ENCODE measurements around the gene KCNH1.

KCNH1 gene

GRCh38 chr1:210815641-210816550 is 318.1 kb downstream of the KCNH1 start:
- DNase-seq (ENCODE audit: low read depth, low spot score): no peak

- DNase-seq (ENCODE audit: low read depth, low spot score): no peak
These were observed 319.4 kb downstream of the KCNH1 start for GRCh38 chr1:210814382-210815123.

- DNase-seq (ENCODE audit: low read depth, low spot score): no peak
These were observed 332.4 kb downstream of the KCNH1 start for GRCh38 chr1:210801501-210801900.

GRCh38 chr1:210800756-210801155 is 333.2 kb downstream of the KCNH1 start:
- DNase-seq (ENCODE audit: low read depth, low spot score): no peak

DNA sequence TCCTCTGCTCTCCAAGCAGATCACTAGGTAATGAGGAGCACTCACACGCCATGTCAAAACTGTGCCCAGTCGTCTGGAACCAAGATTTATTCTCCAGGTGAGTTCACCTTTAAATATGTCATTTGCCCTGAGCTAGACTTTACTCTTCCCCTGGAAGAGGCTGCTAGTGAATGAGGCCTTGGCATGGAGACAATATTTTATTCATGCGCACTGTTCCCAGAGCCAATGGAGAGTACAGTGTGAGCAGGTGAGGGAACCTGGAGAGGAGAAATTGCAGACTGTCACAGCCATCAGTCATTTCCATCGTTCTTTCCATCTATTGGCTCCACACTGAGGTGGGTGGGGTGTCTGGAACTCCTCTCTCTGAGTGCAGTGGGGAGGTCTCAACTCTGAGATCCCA is 333.6 kb downstream of the KCNH1 start:
- DNase-seq (ENCODE audit: low read depth, low spot score): no peak

GRCh38 chr1:210797422-210797821 is 336.5 kb downstream of the KCNH1 start:
- no peak for DNase-seq (ENCODE audit: low read depth, low spot score)

DNA sequence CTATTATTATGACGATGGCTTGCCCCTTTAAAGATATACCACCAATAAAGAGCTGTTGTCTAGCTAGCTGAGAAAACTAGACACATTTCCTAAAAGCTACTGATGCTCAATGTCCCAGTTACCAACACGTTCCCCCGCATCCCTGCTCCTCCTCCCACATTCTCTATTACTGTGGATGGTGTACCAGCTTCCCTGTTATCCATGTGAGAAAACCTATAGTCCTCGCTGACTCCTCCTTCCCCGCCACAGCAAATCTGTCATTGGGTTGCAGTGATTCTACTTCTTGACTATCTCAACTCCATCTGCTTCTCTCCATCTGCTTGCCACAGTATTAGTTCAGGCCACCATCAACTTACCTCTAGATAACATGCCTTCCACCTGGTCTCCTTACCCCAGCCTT is 337.5 kb downstream of the KCNH1 start:
- DNase-seq (ENCODE audit: low read depth, low spot score): no peak

DNA sequence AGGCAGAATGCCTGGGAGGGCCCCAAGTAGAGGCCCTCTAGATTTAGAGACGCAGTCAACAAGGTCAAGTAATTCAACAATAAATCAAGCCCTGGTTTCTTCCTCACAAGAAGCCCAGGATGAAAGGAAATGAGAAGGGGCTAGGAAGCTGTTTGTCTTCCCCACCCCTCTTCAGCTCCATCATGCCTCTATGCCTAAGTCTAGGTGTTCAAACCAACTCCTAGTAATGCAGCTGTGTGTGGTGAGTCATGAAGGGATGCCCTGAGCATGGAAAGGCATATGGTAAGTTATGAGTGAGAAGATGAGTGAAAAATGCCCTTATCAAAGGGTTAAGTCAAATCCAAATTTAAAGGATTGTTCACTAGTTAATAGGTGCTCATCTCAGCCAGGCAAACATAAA is 339.5 kb downstream of the KCNH1 start:
- no peak for DNase-seq (ENCODE audit: low read depth, low spot score)

DNA sequence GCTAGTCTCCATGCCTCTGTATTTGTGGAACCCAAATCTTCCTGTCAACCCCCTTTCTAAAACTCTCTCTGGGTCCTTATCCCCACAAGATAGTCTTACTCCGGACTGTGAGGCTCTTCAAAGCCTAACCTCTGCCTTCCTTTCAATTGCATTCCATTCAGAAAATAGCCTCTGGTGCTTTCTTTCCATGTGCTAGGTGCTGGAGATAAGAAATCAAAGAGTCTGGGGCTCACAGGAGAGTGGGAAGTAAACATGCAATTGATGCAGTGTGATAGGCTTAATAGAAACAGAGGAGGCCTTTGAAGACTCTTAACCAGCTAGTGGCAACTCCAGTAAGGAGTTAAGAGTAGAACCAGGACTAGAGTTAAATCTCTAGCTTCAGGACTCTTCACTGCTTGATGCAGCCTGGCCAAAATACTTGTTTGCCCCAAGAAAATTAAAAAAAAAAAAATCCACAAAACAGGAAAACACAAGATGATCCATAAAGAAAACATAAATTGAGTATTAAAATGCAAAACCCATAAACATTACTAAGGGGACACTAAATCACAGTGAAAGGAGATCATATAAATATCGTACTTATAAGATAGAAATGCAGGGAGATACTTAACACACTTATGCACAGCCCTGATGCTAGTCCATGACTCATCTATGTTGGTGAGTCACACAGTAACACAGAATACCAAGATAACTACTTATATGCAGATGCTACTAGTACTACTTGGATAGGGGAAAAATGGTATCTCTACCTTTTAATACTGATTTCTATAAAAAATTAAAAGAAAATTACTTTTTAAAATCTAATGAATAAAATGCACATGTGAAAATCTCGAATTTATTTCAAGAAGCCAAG is 341.5 kb downstream of the KCNH1 start:
- no peak for DNase-seq (ENCODE audit: low read depth, low spot score)

DNA sequence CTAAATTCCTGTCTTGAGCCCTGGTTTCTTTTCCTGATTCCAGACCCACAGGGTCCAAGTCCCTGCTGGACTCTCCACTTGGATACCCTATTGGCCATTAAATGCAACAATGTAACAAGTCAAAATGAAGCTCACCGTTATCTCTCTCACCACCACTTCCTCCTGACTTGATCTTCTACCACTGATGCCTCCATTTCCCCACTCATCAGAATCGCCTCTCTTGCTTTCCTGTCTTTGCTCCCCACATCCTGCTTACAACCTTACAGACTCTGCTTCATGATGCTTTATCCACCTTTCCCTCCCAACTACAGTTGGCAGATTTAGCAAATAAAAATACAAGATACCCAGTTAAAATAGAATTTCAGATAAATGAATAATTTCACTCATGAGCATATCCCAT is 343.8 kb downstream of the KCNH1 start:
- DNase-seq (ENCODE audit: low read depth, low spot score): no peak

DNA sequence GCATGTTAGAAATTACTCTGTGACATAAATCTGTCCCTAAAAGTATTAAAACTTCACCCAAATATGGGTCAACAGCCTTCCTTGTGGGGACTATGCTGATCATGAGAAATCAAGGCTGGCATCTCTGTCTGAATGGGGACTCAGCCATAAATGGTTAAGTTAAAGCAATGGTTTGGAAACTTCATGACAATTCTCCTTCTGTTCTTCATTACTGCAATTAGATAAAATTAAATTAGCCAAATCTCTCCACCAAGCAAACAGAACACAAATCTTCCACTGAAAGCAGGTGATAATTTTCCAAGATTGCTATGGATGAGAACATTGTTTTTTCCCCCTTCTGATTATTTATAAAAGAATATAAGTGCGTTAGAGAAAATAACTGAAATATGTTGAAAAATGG is 346.1 kb downstream of the KCNH1 start:
- no peak for DNase-seq (ENCODE audit: low read depth, low spot score)

DNA sequence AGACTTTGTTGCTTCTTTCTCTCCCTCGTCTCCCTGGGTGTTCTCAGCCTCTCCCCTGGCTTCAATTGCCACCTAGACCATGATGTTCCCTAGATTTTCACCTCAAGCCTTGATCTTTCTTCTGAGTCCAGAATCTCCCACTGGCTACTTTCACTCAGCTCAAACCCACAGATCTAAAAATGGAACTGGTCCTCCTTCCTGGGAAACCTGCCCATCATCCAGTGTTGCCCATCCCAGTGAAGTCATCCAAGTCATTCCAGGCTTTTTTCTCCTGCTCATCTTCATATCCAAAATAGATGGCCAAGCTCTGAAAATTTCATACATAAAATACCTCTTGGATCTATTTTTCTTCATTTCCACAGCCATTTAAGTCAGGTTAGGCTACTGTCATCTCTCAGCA is 347.4 kb downstream of the KCNH1 start:
- DNase-seq (ENCODE audit: low read depth, low spot score): no peak

DNA sequence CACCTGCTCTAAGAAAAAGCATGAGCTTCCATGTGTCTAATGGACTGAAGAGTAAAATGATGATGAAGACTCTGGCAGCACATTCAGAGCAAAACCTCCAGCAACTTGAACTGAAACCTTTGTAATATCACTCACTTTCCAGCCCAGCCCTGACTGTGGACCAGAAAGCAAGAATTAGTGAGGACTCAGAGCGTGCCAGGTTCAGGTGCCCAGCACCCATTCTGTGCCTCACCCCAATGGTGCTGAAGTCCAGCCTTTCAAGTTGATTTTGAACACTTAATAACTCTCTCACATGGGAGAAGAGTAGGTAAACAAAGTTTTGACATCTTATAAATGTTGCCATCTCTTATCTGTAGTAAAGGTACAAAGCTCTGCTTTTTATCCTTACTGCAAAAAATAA is 350.0 kb downstream of the KCNH1 start:
- DNase-seq (ENCODE audit: low read depth, low spot score): no peak

GRCh38 chr1:210781652-210782051 is 352.3 kb downstream of the KCNH1 start:
- DNase-seq (ENCODE audit: low read depth, low spot score): no peak

GRCh38 chr1:210779269-210779668 is 354.7 kb downstream of the KCNH1 start:
- no peak for DNase-seq (ENCODE audit: low read depth, low spot score)

- no peak for DNase-seq (ENCODE audit: low read depth, low spot score)
These were observed 356.0 kb downstream of the KCNH1 start for GRCh38 chr1:210777914-210778313.

GRCh38 chr1:210776712-210777111 is 357.2 kb downstream of the KCNH1 start:
- no peak for DNase-seq (ENCODE audit: low read depth, low spot score)

DNA sequence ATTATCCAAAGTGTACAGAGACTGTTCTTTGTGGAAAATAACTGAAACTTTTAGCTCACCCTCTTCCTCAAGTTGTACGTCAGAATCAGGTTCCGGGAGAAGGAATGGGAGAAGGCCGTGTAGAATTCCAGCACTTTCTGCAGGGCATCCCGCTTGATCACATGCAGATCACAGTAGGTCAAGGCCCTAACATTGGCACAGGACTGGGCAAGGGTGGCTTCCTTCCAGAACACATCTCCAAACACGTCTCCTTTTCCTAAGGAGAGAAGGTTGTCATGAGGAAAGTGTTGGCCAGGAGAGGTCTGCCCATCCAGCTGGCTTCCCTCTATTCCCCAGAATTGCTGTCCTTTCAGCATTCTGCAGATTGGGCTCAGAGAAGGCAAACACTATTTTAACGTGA is 358.7 kb downstream of the KCNH1 start:
- DNase-seq (ENCODE audit: low read depth, low spot score): no peak

GRCh38 chr1:210773450-210773849 is 360.5 kb downstream of the KCNH1 start:
- DNase-seq (ENCODE audit: low read depth, low spot score): no peak

GRCh38 chr1:210771131-210771530 is 362.8 kb downstream of the KCNH1 start:
- no peak for DNase-seq (ENCODE audit: low read depth, low spot score)

DNA sequence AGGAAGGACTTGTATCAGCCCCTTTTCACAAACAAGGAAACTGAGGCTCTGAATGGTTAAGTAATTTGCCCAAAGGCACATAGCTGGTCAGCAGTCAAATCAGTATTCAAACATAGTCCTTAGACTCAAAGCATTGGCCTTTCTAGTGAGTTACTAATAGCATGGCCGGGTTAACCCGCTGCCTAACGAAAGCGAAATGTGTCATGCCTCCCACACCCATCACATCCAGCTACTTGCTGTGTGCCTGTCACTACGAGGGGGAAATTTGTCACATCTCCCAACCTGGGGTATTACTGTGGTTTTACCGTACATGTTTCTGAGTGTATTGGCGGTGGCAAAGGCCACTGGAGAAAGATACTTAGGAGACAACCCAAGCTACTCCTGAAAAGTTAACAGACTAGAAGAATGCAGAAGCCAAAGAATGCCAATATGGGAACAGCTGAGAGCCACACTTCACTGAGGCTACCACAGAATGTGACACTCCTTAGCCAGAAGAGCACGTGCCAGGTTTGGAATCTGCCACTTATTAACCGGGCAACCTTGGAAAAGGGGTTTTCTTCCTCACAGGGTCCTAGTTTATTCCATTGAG is 363.5 kb downstream of the KCNH1 start:
- DNase-seq (ENCODE audit: low read depth, low spot score): no peak

- no peak for DNase-seq (ENCODE audit: low read depth, low spot score)
These were observed 364.5 kb downstream of the KCNH1 start for GRCh38 chr1:210769473-210769872.
